Measurements from ENCODE around the gene CIDEB. TPM values are rescaled to one million over a fixed set of nuclear protein-coding genes. Genes with fewer than 3 reads are reported as not detected.

Gene CIDEB
- total and polyA plus RNA-seq, 11 donors = 1.7 to 10.1 (median 3.0) TPM

DNA sequence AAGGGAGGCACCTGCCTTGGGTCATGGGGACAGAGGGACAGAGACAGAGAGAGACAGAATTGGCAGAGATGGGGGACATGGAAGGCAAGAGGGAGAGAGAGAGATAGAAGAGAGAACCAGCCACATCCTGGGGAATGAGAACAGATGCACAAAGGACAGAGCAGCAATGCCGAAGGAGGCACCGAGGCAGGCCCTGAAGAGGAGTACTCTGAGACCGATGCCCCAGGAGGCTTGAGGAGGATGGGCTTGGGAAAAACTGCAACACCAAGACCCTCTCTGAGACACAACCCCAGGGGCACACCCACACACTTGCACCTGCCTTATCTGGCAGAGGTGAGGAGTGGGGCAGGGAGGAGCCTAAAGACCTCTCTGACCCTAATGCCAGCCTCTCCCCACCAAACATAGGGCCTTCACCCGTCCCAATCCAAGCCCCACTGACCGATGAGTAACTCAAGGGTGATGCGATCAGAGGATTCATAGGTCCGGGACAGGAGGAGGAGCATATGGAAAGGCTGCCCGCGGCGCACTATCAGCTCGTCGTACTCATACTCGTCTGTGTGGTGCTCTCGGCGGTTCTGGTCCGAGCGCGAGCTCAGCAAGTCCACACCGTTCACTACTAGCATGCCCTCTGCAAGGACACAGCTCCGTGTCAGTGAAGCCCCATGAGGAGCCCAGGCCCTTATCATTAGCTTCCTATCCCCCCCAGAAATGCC lies 46.4 kb downstream of the CIDEB start:
- Histone ChIP-seq H3K4me1 (no peaks in the 10 kb centered on the region), H3K27ac (no peak overlapping the region), H3K27me3 (no peaks in the 10 kb centered on the region), H3K4me3 (no peak overlapping the region), H3K9me3 (no peaks in the 10 kb centered on the region), H3K36me3 (peaks cover 0 to 15% (median 7%) of the 10 kb centered on the region in 9 donors)
- ATAC-seq (no peak), DNase-seq (no peak)
- TF ChIP-seq POLR2A (IDR thresholded peaks at IDR 0.05) = no peak
- TF ChIP-seq, protein P1, sequence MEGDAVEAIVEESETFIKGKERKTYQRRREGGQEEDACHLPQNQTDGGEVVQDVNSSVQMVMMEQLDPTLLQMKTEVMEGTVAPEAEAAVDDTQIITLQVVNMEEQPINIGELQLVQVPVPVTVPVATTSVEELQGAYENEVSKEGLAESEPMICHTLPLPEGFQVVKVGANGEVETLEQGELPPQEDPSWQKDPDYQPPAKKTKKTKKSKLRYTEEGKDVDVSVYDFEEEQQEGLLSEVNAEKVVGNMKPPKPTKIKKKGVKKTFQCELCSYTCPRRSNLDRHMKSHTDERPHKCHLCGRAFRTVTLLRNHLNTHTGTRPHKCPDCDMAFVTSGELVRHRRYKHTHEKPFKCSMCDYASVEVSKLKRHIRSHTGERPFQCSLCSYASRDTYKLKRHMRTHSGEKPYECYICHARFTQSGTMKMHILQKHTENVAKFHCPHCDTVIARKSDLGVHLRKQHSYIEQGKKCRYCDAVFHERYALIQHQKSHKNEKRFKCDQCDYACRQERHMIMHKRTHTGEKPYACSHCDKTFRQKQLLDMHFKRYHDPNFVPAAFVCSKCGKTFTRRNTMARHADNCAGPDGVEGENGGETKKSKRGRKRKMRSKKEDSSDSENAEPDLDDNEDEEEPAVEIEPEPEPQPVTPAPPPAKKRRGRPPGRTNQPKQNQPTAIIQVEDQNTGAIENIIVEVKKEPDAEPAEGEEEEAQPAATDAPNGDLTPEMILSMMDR (IDR thresholded peaks at IDR 0.05) = no peak
- WGBS, 4 donors = 85 to 91% (median 88%) methylated on average over 20 of the region's 20 CpGs
- intact Hi-C loops (cut with DNase I) = no loop called here

DNA sequence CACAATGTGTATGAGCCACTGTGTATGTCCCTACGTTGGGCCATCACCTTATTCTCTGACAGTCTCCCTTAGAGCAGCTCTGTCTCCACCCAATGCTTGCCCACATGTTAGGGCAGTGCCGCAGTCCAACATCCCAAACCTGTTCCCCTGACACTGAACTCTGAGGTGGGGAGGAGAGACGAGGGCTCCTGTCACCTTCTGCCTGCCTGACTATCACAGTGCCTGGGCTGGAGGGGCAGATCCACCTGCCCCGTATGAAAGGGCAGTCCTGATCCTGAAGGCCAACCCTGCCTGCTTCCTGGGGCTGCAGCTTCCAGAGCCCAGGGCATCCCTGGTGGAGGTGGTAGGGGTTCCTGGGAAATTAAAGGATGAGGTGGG lies 47.0 kb downstream of the CIDEB start:
- TF ChIP-seq POLR2A (IDR thresholded peaks at IDR 0.05) = no peak
- TF ChIP-seq, protein P1 (IDR thresholded peaks at IDR 0.05) = no peak
- H3K4me1 ChIP-seq = no peaks in the 10 kb centered on the region
- no peaks in the 10 kb centered on the region for H3K27me3 ChIP-seq
- DNase-seq = no peak
- no peak for ATAC-seq
- no peak overlapping the region for H3K27ac ChIP-seq
- H3K9me3 ChIP-seq = no peaks in the 10 kb centered on the region
- peaks cover 0 to 9% (median under 1%) of the 10 kb centered on the region in 9 donors for H3K36me3 ChIP-seq
- H3K4me3 ChIP-seq = no peak overlapping the region
- intact Hi-C loops (cut with DNase I) = no loop called here
- WGBS, 4 donors = 72 to 89% (median 83%) methylated on average over 3 to 4 of the region's 4 CpGs

DNA sequence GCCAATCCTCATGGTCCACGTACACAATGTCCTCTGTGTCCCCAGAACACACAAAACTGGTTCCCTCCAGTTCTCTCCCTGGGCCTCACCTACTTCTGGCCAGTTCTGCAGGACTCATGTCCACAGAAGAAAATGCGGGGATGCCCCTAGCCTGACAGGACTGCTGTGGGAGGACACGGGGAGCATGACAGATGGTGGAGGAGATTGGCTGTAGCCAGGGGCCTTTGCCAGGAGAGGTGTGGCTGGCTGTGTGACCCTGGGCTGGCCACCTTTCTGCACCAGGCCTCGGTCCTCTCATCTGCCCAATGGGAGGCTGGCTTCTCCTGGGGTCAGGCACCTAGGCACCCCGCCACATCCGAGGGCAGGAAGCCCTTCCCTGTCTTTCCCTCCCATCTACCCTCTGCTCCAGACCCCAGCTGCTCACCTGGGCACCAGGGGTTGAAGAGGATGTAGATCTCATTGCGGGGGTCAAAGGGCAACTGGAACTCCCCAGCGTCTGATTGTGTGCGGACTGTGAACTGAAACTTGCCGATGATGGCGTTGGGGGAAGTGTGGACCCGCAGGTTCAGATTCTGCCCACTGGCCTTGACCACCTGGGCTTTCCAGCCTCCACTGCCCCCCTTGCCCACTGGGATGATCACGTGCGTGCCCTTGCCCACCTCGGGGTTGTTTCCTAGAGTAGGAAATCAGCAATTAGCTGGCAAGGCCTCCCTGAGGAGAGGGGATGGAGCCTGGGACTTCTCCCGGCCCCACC lies 47.6 kb downstream of the CIDEB start:
- Histone ChIP-seq H3K4me1 (no peaks in the 10 kb centered on the region), H3K36me3 (peaks cover 0 to 4% (median 0%) of the 10 kb centered on the region in 9 donors), H3K27me3 (no peaks in the 10 kb centered on the region), H3K9me3 (no peaks in the 10 kb centered on the region), H3K27ac (no peak overlapping the region), H3K4me3 (no peak overlapping the region)
- ATAC-seq (peak in 1 of 4 donors; percentile 4), DNase-seq (no peak)
- TF ChIP-seq, protein P1 (IDR thresholded peaks at IDR 0.05) = no peak
- TF ChIP-seq POLR2A (IDR thresholded peaks at IDR 0.05) = no peak
- 85 to 90% (median 89%) methylated on average over 16 of the region's 16 CpGs for WGBS, 4 donors
- intact Hi-C loops (cut with DNase I) = no loop called here

DNA sequence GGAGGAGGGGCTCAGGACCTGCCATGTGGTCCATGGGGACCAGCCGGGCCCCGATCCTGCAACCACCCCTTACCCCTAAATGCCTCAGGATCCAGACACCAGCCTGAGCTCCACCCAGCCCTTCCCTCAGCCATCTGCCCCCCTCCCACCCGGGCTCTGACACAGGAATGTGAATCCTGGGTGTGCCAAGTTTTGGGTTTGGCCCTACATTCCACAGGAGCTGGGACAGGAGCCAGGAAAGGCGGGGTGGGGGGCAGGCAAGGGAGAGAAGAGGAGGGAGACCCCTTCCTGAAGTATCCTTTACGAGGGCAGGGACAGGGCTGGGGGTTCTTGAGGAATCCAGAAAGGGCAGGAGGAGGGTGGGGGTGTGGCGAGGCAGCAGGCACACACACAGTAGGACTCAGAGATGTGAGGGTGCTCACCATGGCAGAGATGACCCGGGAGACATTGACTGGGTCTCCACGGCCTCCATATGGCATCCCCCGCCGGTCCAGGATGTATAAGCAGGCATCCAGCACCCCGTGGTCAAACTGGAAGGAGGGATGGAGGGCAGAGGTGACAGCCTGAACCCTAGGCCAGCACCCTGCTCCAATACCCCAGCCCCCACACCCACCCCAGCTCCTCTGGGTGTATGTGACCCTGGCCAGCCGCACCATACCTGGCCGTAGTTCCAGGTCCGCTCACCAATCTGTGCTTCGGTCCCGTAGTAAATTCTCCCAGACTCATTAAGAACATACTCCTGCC lies 48.3 kb downstream of the CIDEB start:
- TF ChIP-seq, protein P1 (IDR thresholded peaks at IDR 0.05) = no peak
- no peak for TF ChIP-seq POLR2A (IDR thresholded peaks at IDR 0.05)
- intact Hi-C loops (cut with DNase I) = no loop called here
- WGBS, 4 donors = 74 to 81% (median 78%) methylated on average over 14 to 16 of the region's 16 CpGs
- DNase-seq = peak in 1 of 5 donors; percentile 25
- Histone ChIP-seq H3K4me3 (no peak overlapping the region), H3K36me3 (no peaks in the 10 kb centered on the region), H3K4me1 (no peaks in the 10 kb centered on the region), H3K9me3 (no peaks in the 10 kb centered on the region), H3K27ac (no peak overlapping the region), H3K27me3 (no peaks in the 10 kb centered on the region)
- peak in 1 of 4 donors; percentile 11 for ATAC-seq

Data from heart left ventricle (tissue), 16 donors.